ENCODE data around the gene PRPSAP2. TPM values are rescaled to one million over a fixed set of nuclear protein-coding genes. Genes with fewer than 3 reads are reported as not detected.

Gene PRPSAP2
- total and polyA plus RNA-seq, 2 donors (not counting 3 experiments of a cell fraction or from before 2014, with no cell fraction given): 22.2 to 38.5 TPM

DNA sequence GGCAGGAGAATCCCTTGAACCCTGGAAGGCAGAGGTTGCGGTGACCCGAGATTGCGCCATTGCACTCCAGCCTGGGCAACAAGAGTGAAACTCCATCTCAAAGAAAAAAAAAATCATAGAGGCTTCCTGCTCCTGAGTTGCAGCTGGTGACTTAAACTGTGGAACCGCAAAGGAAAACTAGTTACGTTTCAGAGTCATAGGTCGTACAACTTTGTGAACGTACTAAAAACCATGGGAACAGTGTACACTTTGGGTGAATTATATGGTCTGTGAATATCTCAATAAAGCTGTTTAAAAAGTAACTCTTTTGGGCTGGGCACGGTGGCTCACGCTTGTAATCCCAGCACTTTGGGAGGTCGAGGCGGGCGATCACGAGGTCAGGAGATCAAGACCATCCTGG is 117.7 kb downstream of the PRPSAP2 start:
- POLR2A ChIA-PET: no interaction called here
- Histone ChIP-seq H2AFZ (ENCODE audit: low read depth, low read length) (no peak overlapping the region), H3K4me2 (ENCODE audit: insufficient read depth, low read length) (no peak overlapping the region), H4K20me1 (replicated peaks; ENCODE audit: control insufficient read depth, extremely low read depth, insufficient read depth, low read length) (no peaks in the 10 kb centered on the region), H3K27me3 (ENCODE audit: control insufficient read depth in 2 of 2, insufficient read depth in 2 of 2, low read length in 2 of 2) (no peaks in the 10 kb centered on the region), H3K4me1 (ENCODE audit: control insufficient read depth, extremely low read depth, insufficient read depth, low read length) (no peaks in the 10 kb centered on the region), H3K79me2 (ENCODE audit: control insufficient read depth, insufficient read depth, low read length) (no peaks in the 10 kb centered on the region), H3K9ac (replicated peaks; ENCODE audit: extremely low read depth, insufficient read depth, low read length) (no peak overlapping the region), H3K9me1 (replicated peaks; ENCODE audit: control insufficient read depth, extremely low read depth, insufficient read depth, low read length) (no peaks in the 10 kb centered on the region), H3K9me3 (replicated peaks; ENCODE audit: control insufficient read depth, insufficient read depth, low read length) (no peaks in the 10 kb centered on the region), H3K27ac (ENCODE audit: insufficient read depth, low read depth, low read length) (no peak overlapping the region), H3K4me3 (replicated peaks in 1 of 3; ENCODE audit: insufficient read depth in 1 of 3, low read depth in 1 of 3, low read length in 3 of 3) (no peak overlapping the region), H3K36me3 (ENCODE audit: control insufficient read depth in 2 of 2, extremely low read depth in 1 of 2, insufficient read depth in 2 of 2, low read length in 2 of 2) (peaks cover 0 to 15% of the 10 kb centered on the region in 2 experiments)
- no peak for DNase-seq (ENCODE audit: low read depth, low spot score)
- TF ChIP-seq GATA2 (IDR thresholded peaks at IDR 0.05; ENCODE audit: insufficient read depth, insufficient read length, low read depth, low read length): no peak
- TF ChIP-seq FOS (IDR thresholded peaks at IDR 0.05; ENCODE audit: borderline replicate concordance, insufficient read depth, low read length): no peak
- TF ChIP-seq MAX (IDR thresholded peaks at IDR 0.05; ENCODE audit: insufficient read depth, insufficient read length): no peak
- CTCF ChIA-PET: interaction anchor here (1.5 kb wide), 1 partner anchor 14 kb away, joined by 8 read pairs; no protein-coding TSS in a partner anchor
- intact Hi-C loops (cut with micrococcal nuclease): no loop called here
- FAIRE-seq: no peak
- BruUV-seq (replicated peaks): no TSS peak
- dilution Hi-C loops (cut with MboI; ENCODE audit: extremely low pct_ligation_motif_present, low sequenced_read_pairs): no loop called here

- peaks cover 0 to 15% of the 10 kb centered on the region in 2 experiments for H3K36me3 ChIP-seq (ENCODE audit: control insufficient read depth in 2 of 2, extremely low read depth in 1 of 2, insufficient read depth in 2 of 2, low read length in 2 of 2)
- H2AFZ ChIP-seq (ENCODE audit: low read depth, low read length): no peak overlapping the region
- H3K27me3 ChIP-seq (ENCODE audit: control insufficient read depth in 2 of 2, insufficient read depth in 2 of 2, low read length in 2 of 2): no peaks in the 10 kb centered on the region
- no TSS peak for BruUV-seq (replicated peaks)
- POLR2A ChIA-PET: no interaction called here
- no peaks in the 10 kb centered on the region for H4K20me1 ChIP-seq (replicated peaks; ENCODE audit: control insufficient read depth, extremely low read depth, insufficient read depth, low read length)
- H3K9me3 ChIP-seq (replicated peaks; ENCODE audit: control insufficient read depth, insufficient read depth, low read length): no peaks in the 10 kb centered on the region
- FAIRE-seq: no peak
- H3K9me1 ChIP-seq (replicated peaks; ENCODE audit: control insufficient read depth, extremely low read depth, insufficient read depth, low read length): no peaks in the 10 kb centered on the region
- H3K4me2 ChIP-seq (ENCODE audit: insufficient read depth, low read length): no peak overlapping the region
- H3K79me2 ChIP-seq (ENCODE audit: control insufficient read depth, insufficient read depth, low read length): no peaks in the 10 kb centered on the region
- no peaks in the 10 kb centered on the region for H3K4me1 ChIP-seq (ENCODE audit: control insufficient read depth, extremely low read depth, insufficient read depth, low read length)
- H3K9ac ChIP-seq (replicated peaks; ENCODE audit: extremely low read depth, insufficient read depth, low read length): no peak overlapping the region
- H3K27ac ChIP-seq (ENCODE audit: insufficient read depth, low read depth, low read length): no peak overlapping the region
- H3K4me3 ChIP-seq (replicated peaks in 1 of 3; ENCODE audit: insufficient read depth in 1 of 3, low read depth in 1 of 3, low read length in 3 of 3): no peak overlapping the region
- intact Hi-C loops (cut with micrococcal nuclease) (no loop called here), dilution Hi-C loops (cut with MboI; ENCODE audit: extremely low pct_ligation_motif_present, low sequenced_read_pairs) (no loop called here)
- no peak for DNase-seq (ENCODE audit: low read depth, low spot score)
- no peak for TF ChIP-seq POLR2AphosphoS5 (IDR thresholded peaks at IDR 0.05; ENCODE audit: insufficient read depth, low read depth, low read length)
- no peak for TF ChIP-seq FOS (IDR thresholded peaks at IDR 0.05; ENCODE audit: borderline replicate concordance, insufficient read depth, low read length)
- no peak for TF ChIP-seq GATA2 (IDR thresholded peaks at IDR 0.05; ENCODE audit: insufficient read depth, insufficient read length, low read depth, low read length)
- no peak for TF ChIP-seq MYC (IDR thresholded peaks at IDR 0.05; ENCODE audit: low read depth, low read length)
- no peak for TF ChIP-seq POLR2A (IDR thresholded peaks at IDR 0.05; ENCODE audit: low read depth, low read length)
- TF ChIP-seq, protein P1, sequence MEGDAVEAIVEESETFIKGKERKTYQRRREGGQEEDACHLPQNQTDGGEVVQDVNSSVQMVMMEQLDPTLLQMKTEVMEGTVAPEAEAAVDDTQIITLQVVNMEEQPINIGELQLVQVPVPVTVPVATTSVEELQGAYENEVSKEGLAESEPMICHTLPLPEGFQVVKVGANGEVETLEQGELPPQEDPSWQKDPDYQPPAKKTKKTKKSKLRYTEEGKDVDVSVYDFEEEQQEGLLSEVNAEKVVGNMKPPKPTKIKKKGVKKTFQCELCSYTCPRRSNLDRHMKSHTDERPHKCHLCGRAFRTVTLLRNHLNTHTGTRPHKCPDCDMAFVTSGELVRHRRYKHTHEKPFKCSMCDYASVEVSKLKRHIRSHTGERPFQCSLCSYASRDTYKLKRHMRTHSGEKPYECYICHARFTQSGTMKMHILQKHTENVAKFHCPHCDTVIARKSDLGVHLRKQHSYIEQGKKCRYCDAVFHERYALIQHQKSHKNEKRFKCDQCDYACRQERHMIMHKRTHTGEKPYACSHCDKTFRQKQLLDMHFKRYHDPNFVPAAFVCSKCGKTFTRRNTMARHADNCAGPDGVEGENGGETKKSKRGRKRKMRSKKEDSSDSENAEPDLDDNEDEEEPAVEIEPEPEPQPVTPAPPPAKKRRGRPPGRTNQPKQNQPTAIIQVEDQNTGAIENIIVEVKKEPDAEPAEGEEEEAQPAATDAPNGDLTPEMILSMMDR (IDR thresholded peaks at IDR 0.05; ENCODE audit: extremely low read depth in 1 of 2, insufficient read depth in 1 of 2, low read depth in 1 of 2, low read length in 2 of 2): no peak
- no peak for TF ChIP-seq MAX (IDR thresholded peaks at IDR 0.05; ENCODE audit: insufficient read depth, insufficient read length)
- TF ChIP-seq EZH2 (IDR thresholded peaks at IDR 0.05; ENCODE audit: borderline replicate concordance, low read depth, low read length, severe bottlenecking): no peak
- TF ChIP-seq JUN (IDR thresholded peaks at IDR 0.05; ENCODE audit: borderline replicate concordance, insufficient read depth, insufficient read length, low read depth): no peak
- CTCF ChIA-PET: interaction anchor here (1.5 kb wide), 1 partner anchor 15 kb away, joined by 8 read pairs; no protein-coding TSS in a partner anchor
Measured at GRCh38 chr17:18976201-18976600, 118.3 kb downstream of the PRPSAP2 start.
